HEK293 (cell line): ENCODE results near the gene ZNF536.

Experiments used
- BCL6B ChIP-seq: fragments of 450-650 bp; formaldehyde crosslinking; IDR thresholded peaks from 2 replicates; pipeline ENCODE4 v1.5.1; 2017; ENCODE audit warnings: missing biosample characterization, missing genetic modification characterization
- EGR2 ChIP-seq: fragments of 450-650 bp; formaldehyde crosslinking; IDR thresholded peaks from 2 replicates; pipeline ENCODE4 v1.5.1; 2016; ENCODE audit warnings: low read depth, missing biosample characterization, missing genetic modification characterization
- FEZF1 ChIP-seq: fragments of 450-650 bp; formaldehyde crosslinking; IDR thresholded peaks from 2 replicates; pipeline ENCODE4 v1.5.1; 2016; ENCODE audit warnings: missing biosample characterization, missing genetic modification characterization
- GLIS2 ChIP-seq: fragments of 450-650 bp; formaldehyde crosslinking; IDR thresholded peaks from 2 replicates; pipeline ENCODE4 v1.5.1; 2016; ENCODE audit warnings: missing biosample characterization, missing genetic modification characterization
- HIC1 ChIP-seq: fragments of 450-650 bp; formaldehyde crosslinking; IDR thresholded peaks from 2 replicates; pipeline ENCODE4 v1.5.1; 2016; ENCODE audit warnings: missing biosample characterization, missing genetic modification characterization
- KLF7 ChIP-seq: fragments of 450-650 bp; formaldehyde crosslinking; IDR thresholded peaks from 2 replicates; pipeline ENCODE4 v1.5.1; 2016; ENCODE audit warnings: missing biosample characterization, missing genetic modification characterization, borderline replicate concordance
- OVOL3 ChIP-seq: fragments of 450-650 bp; formaldehyde crosslinking; IDR thresholded peaks from 2 replicates; pipeline ENCODE4 v1.5.1; 2016; ENCODE audit warnings: missing biosample characterization, missing genetic modification characterization
- PRDM1 ChIP-seq: fragments of 450-650 bp; formaldehyde crosslinking; IDR thresholded peaks from 2 replicates; pipeline ENCODE4; 2016; ENCODE audit warnings: missing biosample characterization, missing genetic modification characterization
- TCF7L2 ChIP-seq: IDR thresholded peaks from 2 replicates; pipeline ENCODE4 v1.6.1; 2011; ENCODE audit warnings: low read depth, mild to moderate bottlenecking, inconsistent platforms, low read length, moderate library complexity, borderline replicate concordance
- TRIM28 ChIP-seq: IDR thresholded peaks from 2 replicates; pipeline ENCODE4 v1.6.1; 2011; ENCODE audit warnings: low read length, control low read depth, borderline replicate concordance
- ZBTB6 ChIP-seq: fragments of 450-650 bp; formaldehyde crosslinking; IDR thresholded peaks from 2 replicates; pipeline ENCODE4 v1.5.1; 2017; ENCODE audit warnings: missing biosample characterization, missing genetic modification characterization
- ZBTB8A ChIP-seq: fragments of 450-650 bp; formaldehyde crosslinking; IDR thresholded peaks from 2 replicates; pipeline ENCODE4 v1.5.1; 2016; ENCODE audit warnings: missing biosample characterization, missing genetic modification characterization
- ZFP41 ChIP-seq: fragments of 450-650 bp; formaldehyde crosslinking; IDR thresholded peaks from 2 replicates; pipeline ENCODE4 v1.5.1; 2016; ENCODE audit warnings: missing biosample characterization, missing genetic modification characterization, borderline replicate concordance
- ZNF112 ChIP-seq: fragments of 450-650 bp; formaldehyde crosslinking; IDR thresholded peaks from 2 replicates; pipeline ENCODE4 v1.5.0; 2017; ENCODE audit warnings: missing biosample characterization, missing genetic modification characterization
- ZNF132 ChIP-seq: fragments of 450-650 bp; formaldehyde crosslinking; IDR thresholded peaks from 2 replicates; pipeline ENCODE4 v1.5.1; 2017; ENCODE audit warnings: missing biosample characterization, missing genetic modification characterization, borderline replicate concordance
- ZNF24 ChIP-seq: fragments of 450-650 bp; formaldehyde crosslinking; IDR thresholded peaks from 2 replicates; pipeline ENCODE4 v1.5.1; 2016; ENCODE audit warnings: missing biosample characterization, missing genetic modification characterization
- ZNF26 ChIP-seq: fragments of 450-650 bp; formaldehyde crosslinking; IDR thresholded peaks from 2 replicates; pipeline ENCODE4 v1.5.1; 2016; ENCODE audit warnings: missing biosample characterization, missing genetic modification characterization
- ZNF350 ChIP-seq: fragments of 450-650 bp; formaldehyde crosslinking; IDR thresholded peaks from 2 replicates; pipeline ENCODE4 v1.5.0; 2017; ENCODE audit warnings: missing biosample characterization, mild to moderate bottlenecking, missing genetic modification characterization
- ZNF37A ChIP-seq: fragments of 450-650 bp; IDR thresholded peaks from 2 replicates; pipeline ENCODE4 v1.5.1; 2018; ENCODE audit warnings: missing biosample characterization, missing genetic modification characterization
- ZNF423 ChIP-seq: fragments of 450-650 bp; formaldehyde crosslinking; IDR thresholded peaks from 2 replicates; pipeline ENCODE4 v1.5.1; 2016; ENCODE audit warnings: missing biosample characterization, missing genetic modification characterization
- ZNF48 ChIP-seq: fragments of 450-650 bp; formaldehyde crosslinking; IDR thresholded peaks from 2 replicates; pipeline ENCODE4 v1.5.1; 2016; ENCODE audit warnings: missing biosample characterization, missing genetic modification characterization
- ZNF549 ChIP-seq: fragments of 450-650 bp; IDR thresholded peaks from 2 replicates; pipeline ENCODE4 v1.5.1; 2018; ENCODE audit warnings: missing biosample characterization, missing genetic modification characterization, mild to moderate bottlenecking, inconsistent platforms, moderate library complexity
- ZNF561 ChIP-seq: fragments of 450-650 bp; IDR thresholded peaks from 2 replicates; pipeline ENCODE4 v1.5.1; 2018; ENCODE audit warnings: missing biosample characterization, missing genetic modification characterization, borderline replicate concordance
- ZNF623 ChIP-seq: fragments of 450-650 bp; formaldehyde crosslinking; IDR thresholded peaks from 2 replicates; pipeline ENCODE4 v1.5.1; 2016; ENCODE audit warnings: missing biosample characterization, missing genetic modification characterization
- ZNF624 ChIP-seq: fragments of 450-650 bp; formaldehyde crosslinking; IDR thresholded peaks from 2 replicates; pipeline ENCODE4 v1.5.1; 2017; ENCODE audit warnings: missing biosample characterization, missing genetic modification characterization
- ZNF654 ChIP-seq: fragments of 450-650 bp; formaldehyde crosslinking; IDR thresholded peaks from 2 replicates; pipeline ENCODE4 v1.5.1; 2016; ENCODE audit warnings: low read depth, missing biosample characterization, missing genetic modification characterization
- ZNF670 ChIP-seq: fragments of 450-650 bp; formaldehyde crosslinking; IDR thresholded peaks from 2 replicates; pipeline ENCODE4 v1.5.1; 2016; ENCODE audit warnings: missing biosample characterization, missing genetic modification characterization, low read depth
- ZNF785 ChIP-seq: fragments of 450-650 bp; formaldehyde crosslinking; IDR thresholded peaks from 2 replicates; pipeline ENCODE4 v1.5.1; 2016; ENCODE audit warnings: missing biosample characterization, missing genetic modification characterization
- ZSCAN5A ChIP-seq: fragments of 450-650 bp; formaldehyde crosslinking; IDR thresholded peaks from 2 replicates; pipeline ENCODE4 v1.5.1; 2016; ENCODE audit warnings: missing biosample characterization, missing genetic modification characterization

ZNF536 gene

GRCh38 chr19:30391554-30392551, 19.7 kb downstream of the ZNF536 start (continued):
- TF ChIP-seq ZNF26 (tag by site-specific recombination): no peak
- TF ChIP-seq TRIM28: no peak
- no peak for TF ChIP-seq TCF7L2
- peak; percentile 70 for TF ChIP-seq ZBTB8A (tag by site-specific recombination)
- TF ChIP-seq ZNF654 (tag by site-specific recombination): no peak
- no peak for TF ChIP-seq ZNF48
- TF ChIP-seq ZNF112 (tag by site-specific recombination): no peak
- no peak for TF ChIP-seq ZNF132 (tag by site-specific recombination)
- TF ChIP-seq ZFP41 (tag by site-specific recombination): no peak
- peak; percentile 95 for TF ChIP-seq PRDM1
- TF ChIP-seq ZNF37A (tag by site-specific recombination): no peak
- no peak for TF ChIP-seq EGR2
- TF ChIP-seq ZNF423 (tag by site-specific recombination): peak; percentile 81; the same call in 1 of the 2 replicates
- no peak for TF ChIP-seq ZBTB6 (tag by site-specific recombination)
- peak; percentile 74 for TF ChIP-seq ZNF24
- TF ChIP-seq ZNF561 (tag by site-specific recombination): peak; percentile 89
- no peak for TF ChIP-seq ZNF623 (tag by site-specific recombination)
- TF ChIP-seq HIC1 (tag by site-specific recombination): no peak
- TF ChIP-seq ZSCAN5A (tag by site-specific recombination): no peak
- TF ChIP-seq ZNF624 (tag by site-specific recombination): no peak
- no peak; the same call in 1 of the 2 replicates for TF ChIP-seq GLIS2 (tag by site-specific recombination)
- TF ChIP-seq ZNF670 (tag by site-specific recombination): no peak
- TF ChIP-seq ZNF785: no peak
- TF ChIP-seq ZNF549 (tag by site-specific recombination): no peak
- no peak for TF ChIP-seq OVOL3 (tag by site-specific recombination)
- TF ChIP-seq FEZF1 (tag by site-specific recombination): no peak
- peak; percentile 98 for TF ChIP-seq KLF7
- no peak for TF ChIP-seq ZNF350 (tag by site-specific recombination)
- TF ChIP-seq BCL6B: no peak
